GM21528 (cell line): ENCODE results near the gene ALOX5AP.
"Not testable (repeated sequence)": the region's sequence is repeated elsewhere in the genome, so short reads cannot be mapped to it uniquely, and the experiment has no call there.

Experiments used
- ATAC-seq: cut with Tn5 transposase; IDR thresholded peaks from one replicate; pipeline ENCODE4 v1.9.1; 2021; ENCODE audit warnings: mild to moderate bottlenecking, moderate library complexity; ENCODE audit not compliant: unreplicated experiment, low FRiP score

ALOX5AP gene

GRCh38 chr13:30735872-30736175 is 481 bp downstream of the ALOX5AP start:
- peak; percentile 4 for ATAC-seq

GRCh38 chr13:30736461-30737320 is 1.3 kb downstream of the ALOX5AP start:
- no peak for ATAC-seq

- no peak for ATAC-seq
Observed at GRCh38 chr13:30737511-30738337, 2.4 kb downstream of the ALOX5AP start.

DNA sequence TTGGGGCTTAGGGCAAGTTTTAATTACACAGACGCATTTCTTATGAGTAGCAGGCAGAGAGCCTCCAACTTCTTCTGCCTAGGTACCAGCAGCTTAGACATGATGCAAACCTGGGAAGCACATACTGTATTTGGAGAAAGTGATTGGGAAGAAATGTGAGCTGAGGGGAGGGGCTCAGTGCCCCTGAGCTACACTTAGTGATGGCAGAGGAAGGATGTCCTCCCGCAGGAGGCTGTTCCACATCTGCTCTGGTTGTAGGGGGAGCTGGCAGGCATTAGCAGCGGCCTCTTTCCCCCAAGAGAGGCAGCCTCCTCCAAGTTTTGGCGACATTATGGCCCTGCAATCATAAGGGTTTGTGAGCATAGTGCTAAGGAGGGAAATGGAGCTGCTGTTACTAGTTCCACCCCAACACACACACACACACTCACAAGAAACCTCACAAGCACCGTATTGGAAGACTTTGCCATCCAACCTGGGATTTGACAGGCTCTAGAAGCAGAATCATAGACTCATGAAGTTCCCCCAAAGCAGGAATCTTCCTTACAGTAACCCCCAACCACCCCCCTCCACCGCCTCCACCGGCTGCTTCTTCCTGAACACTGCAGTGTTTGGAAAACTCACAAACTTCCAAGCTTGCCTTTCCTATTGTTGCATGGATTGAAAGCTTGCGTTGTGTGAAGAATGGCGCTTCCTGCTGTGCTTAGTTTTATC is 3.3 kb downstream of the ALOX5AP start:
- no peak for ATAC-seq

GRCh38 chr13:30739237-30739528 is 3.8 kb downstream of the ALOX5AP start:
- no peak for ATAC-seq

DNA sequence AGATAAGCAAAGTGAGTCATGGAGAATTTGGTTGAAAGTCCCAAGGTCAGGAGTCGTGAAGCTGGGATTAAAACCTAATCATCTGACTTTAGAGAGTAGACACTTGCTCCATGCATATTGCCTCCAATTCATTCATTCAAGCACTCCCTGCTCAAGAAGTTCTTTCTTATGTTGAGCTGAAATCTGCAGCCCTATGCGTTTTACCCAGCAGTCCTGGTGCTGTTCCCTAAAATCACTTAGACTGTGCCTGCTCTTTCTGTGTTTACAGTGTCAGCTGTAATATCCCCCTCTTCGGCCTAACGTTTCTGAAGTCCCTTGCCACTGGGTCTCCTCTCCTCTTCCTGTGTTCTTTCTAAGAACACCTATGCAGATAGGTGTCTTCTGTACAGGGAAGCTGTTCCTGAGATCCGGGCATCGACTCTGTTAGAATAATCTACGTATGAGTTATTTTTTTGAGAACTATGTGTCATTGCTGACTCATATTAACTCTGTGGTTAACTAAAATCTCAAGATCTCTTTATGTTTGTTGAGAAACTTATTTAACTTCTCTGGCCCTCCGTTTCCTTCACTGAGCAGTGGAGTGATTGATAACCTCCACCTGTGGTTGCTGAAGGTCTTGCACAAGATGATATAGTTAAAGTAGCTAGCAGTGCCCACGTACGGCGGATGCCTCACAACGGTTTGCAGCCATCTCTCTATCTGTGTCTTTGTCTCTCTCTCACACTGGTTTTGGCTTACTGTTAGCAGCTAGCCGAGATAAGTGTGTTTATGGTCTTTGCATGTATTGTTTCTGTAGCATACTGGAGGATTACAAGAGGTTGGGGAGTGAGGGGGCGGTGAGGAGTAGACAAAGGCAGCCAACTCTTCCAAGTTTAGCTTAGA is 4.7 kb downstream of the ALOX5AP start:
- ATAC-seq: peak; percentile 51

DNA sequence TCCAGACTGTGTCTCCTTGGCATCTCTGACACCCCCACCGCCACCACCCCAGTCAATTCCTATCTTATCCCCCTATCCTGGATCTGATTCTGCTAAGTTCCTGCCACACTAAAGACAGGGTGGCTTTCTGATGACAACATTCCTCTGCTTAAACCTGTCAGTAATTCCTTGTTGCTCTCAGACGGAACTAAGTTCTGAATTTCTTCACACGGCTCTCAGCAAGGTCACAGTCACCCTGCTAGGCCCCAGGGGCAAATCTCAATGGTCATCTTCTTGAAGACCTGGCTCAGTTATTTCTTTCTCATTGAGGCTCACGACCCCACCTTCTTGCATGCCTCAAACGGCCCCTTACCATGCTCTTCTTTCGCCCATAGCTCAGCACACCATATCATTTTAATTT is 7.6 kb downstream of the ALOX5AP start:
- no peak for ATAC-seq

DNA sequence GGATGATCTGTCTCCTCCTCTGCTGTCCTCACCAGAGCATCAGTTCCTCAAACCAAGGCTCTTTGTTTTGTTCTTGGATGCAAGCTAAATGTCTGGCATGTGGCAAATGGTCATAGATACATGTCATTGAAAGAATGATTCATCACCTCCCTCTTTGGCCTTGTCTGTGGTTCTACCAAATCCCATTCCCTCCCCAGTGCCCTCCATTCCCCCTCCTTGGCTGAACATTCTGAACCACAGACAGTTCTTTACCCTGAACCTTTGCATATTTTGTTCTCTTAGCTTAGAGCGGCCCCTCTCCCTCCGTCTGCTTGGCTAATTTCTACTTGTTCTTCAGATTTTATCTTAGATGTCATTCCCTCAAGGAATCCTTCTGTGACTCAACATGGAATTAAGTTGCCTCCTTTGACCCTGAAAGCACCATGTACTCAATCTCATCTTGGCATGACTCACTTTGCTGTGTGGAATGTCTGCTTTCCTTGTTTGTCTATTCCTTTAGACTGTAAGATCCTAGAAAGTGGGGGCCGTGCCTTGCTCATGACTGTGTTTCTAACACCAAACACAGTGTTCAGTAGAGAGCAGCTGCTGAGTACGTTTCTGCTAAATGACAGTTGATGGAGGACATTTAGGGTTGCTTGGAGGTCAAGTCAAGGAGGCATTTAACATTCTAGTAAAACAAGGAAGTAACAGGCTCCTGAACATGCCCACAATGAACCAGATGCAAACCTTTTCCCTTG is 8.1 kb downstream of the ALOX5AP start:
- no peak for ATAC-seq

- ATAC-seq: peak; percentile 91
Observed at GRCh38 chr13:30744056-30744680, 8.8 kb downstream of the ALOX5AP start.

DNA sequence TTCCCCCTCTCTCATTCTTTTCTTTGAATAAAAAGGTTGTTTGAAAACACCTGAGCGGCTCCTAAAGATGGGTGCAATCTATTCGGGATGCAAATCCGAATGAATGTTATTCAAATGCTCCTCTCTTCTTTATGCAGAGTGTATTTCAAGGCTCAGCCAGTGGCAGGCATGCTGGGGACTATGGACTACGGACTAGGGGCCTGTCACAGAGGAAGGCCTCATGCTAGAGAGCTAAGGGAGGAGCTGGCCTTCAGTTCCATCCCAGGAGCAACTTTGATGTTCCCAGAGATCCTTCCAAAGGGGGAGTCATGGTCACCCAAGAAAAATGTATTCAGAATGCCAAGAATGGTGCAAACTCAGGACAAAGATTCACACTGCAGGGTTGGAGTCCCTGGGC is 9.3 kb downstream of the ALOX5AP start:
- no peak for ATAC-seq

- no peak for ATAC-seq
Observed at GRCh38 chr13:30745906-30746686, 10.8 kb downstream of the ALOX5AP start.

DNA sequence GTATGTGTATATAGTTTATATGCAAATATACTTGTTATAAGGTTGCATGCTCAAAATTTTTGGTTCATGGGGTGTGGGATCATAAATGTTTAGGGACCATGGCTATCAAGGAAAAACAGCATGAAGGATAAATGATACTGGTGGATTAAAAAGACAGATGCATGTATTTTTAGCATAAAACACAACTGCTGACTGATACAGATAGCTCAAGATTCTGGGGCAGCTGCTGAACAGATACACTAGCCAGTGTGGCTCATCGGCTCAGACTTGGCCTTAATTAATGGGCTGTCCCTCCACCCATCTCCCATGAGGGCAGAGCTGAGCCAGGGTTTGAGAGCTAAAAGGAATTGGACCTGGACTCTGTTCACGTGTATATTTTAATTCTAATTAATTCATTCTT is 11.4 kb downstream of the ALOX5AP start:
- no peak for ATAC-seq

DNA sequence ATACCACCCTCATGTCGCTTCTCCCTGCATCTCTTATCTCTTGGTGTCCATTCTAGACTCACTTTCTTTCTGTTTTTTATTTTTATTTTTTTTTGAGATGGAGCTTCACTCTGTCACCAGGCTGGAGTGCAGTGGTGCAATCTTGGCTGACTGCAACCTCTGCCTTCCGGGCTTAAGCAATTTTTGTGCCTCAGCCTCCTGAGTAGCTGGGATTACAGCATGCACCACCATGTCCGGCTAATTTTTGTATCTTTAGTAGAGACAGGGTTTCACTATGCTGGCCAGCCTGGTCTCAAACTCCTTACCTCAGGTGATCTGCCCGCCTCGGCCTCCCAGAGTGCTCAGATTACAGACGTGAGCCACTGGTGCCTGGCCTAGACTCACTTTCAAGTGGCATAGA is 12.5 kb downstream of the ALOX5AP start:
- not testable (repeated sequence) for ATAC-seq

GRCh38 chr13:30748717-30749116 is 13.4 kb downstream of the ALOX5AP start:
- no peak for ATAC-seq

DNA sequence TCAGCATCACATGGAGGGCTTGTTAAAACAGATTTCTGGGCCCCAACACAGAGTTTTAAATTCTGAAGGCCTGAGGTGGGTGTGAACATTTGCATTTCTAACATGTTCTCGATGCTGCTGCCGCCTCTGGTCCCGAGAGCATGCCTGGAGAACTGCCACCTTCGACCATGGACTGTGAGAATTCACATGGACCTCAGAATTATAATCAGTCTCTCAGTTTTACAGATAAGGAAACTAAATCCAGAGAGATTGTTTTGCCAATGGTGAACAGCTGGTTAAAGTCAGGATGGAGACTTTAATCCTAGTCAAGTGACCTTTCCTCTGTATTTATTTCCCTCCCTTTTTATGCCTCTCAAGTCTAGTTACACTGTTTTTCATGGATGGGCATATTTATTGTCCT is 14.7 kb downstream of the ALOX5AP start:
- ATAC-seq: no peak

- no peak for ATAC-seq
Observed at GRCh38 chr13:30751183-30751933, 16.0 kb downstream of the ALOX5AP start.

DNA sequence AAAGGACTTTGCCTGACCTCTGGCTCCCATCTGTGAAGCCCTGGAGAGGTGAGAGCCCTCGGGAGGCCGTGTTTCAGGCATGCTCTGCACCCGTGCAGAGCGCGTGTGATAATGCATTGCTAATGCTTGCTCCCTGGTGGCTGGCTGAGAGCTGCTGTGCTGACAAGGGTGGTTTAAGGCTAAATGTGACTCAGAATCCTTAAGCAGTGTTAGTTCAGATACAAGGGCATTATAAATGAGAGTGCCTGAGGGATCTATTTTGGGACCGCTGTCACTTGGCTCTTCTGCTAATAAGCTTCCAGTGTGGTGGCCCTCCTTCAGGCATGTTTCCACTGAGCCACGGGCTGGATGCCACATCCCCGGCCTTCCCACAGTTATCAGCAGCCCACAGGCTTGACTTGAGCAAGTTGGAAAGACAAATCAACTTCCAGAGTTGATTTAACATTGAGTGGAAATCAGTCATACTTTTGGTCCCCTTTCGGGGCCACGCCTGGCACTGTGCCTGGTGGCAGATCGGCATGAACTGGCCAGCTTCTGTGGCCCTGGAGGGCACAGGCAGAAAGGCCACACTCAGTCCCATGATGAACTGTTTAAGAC is 17.0 kb downstream of the ALOX5AP start:
- no peak for ATAC-seq
